ACC112 (cell line): Measurements from ENCODE around the gene PEX5L.

Experiments used
- H2AFZ ChIP-seq: fragments of 200-600 bp; sonication (generic); one replicate; pipeline ENCODE4 v1.6.0; 2017; ENCODE audit warnings: antibody characterized with exemption, low read length; ENCODE audit not compliant: unreplicated experiment
- H3K27ac ChIP-seq: fragments of 200-600 bp; sonication (generic); 2 replicates; pipeline ENCODE4 v1.5.1; 2014; ENCODE audit warnings: low read depth, mild to moderate bottlenecking, antibody characterized with exemption, low read length, moderate library complexity
- H3K27me3 ChIP-seq: fragments of 200-600 bp; sonication (generic); 2 replicates; pipeline ENCODE4 v1.6.1; 2014; ENCODE audit warnings: mild to moderate bottlenecking, antibody characterized with exemption, low read length, moderate library complexity, mixed read lengths; ENCODE audit not compliant: insufficient read depth
- H3K36me3 ChIP-seq: fragments of 200-600 bp; sonication (generic); 2 replicates; pipeline ENCODE4 v1.6.1; 2016; ENCODE audit warnings: mild to moderate bottlenecking, antibody characterized with exemption, low read length, moderate library complexity, mixed read lengths; ENCODE audit not compliant: insufficient read depth
- H3K4me1 ChIP-seq: fragments of 200-600 bp; sonication (generic); one replicate; pipeline ENCODE4 v1.6.1; 2016; ENCODE audit warnings: low read length, mixed read lengths; ENCODE audit not compliant: insufficient read depth, unreplicated experiment, control insufficient read depth
- H3K4me3 ChIP-seq: fragments of 200-600 bp; sonication (generic); 2 replicates; pipeline ENCODE4 v1.5.1; 2014; ENCODE audit warnings: mild to moderate bottlenecking, low read depth, low read length
- H3K79me2 ChIP-seq: fragments of 200-600 bp; sonication (generic); one replicate; pipeline ENCODE4 v1.6.0; 2016; ENCODE audit warnings: low read length; ENCODE audit not compliant: control insufficient read depth, unreplicated experiment, insufficient read depth

Gene PEX5L

GRCh38 chr3:179972881-179973423 is 63.8 kb downstream of the PEX5L start:
- no peak overlapping the region for H3K4me3 ChIP-seq
- peaks cover 17% of the 10 kb centered on the region for H3K27me3 ChIP-seq
- no peak overlapping the region for H2AFZ ChIP-seq
- no peaks in the 10 kb centered on the region for H3K79me2 ChIP-seq
- H3K36me3 ChIP-seq: no peaks in the 10 kb centered on the region
- peaks cover 2% of the 10 kb centered on the region for H3K4me1 ChIP-seq
- no peak overlapping the region for H3K27ac ChIP-seq

- H3K4me1 ChIP-seq: peaks cover 5% of the 10 kb centered on the region
- H3K27ac ChIP-seq: no peak overlapping the region
- peaks cover 18% of the 10 kb centered on the region for H3K27me3 ChIP-seq
- no peak overlapping the region for H3K4me3 ChIP-seq
- H3K79me2 ChIP-seq: no peaks in the 10 kb centered on the region
- H2AFZ ChIP-seq: no peak overlapping the region
- H3K36me3 ChIP-seq: no peaks in the 10 kb centered on the region
These were observed 65.5 kb downstream of the PEX5L start for GRCh38 chr3:179971280-179971679.

- Histone ChIP-seq H3K27me3 (peaks cover 18% of the 10 kb centered on the region; the same call in 1 of the 2 replicates), H3K4me1 (peaks cover 5% of the 10 kb centered on the region)
These were observed 66.0 kb downstream of the PEX5L start for GRCh38 chr3:179970746-179971145.

GRCh38 chr3:179969525-179969924 is 67.2 kb downstream of the PEX5L start:
- Histone ChIP-seq H3K27me3 (peaks cover 28% of the 10 kb centered on the region; the same call in 1 of the 2 replicates), H3K4me3 (no peak overlapping the region), H3K79me2 (no peaks in the 10 kb centered on the region), H3K27ac (0 out of 2 replicates have a peak overlapping the region, but pooled peaks have one; percentile 30), H3K36me3 (no peaks in the 10 kb centered on the region), H2AFZ (no peak overlapping the region), H3K4me1 (peaks cover 5% of the 10 kb centered on the region)

More at GRCh38 chr3:179970746-179971145, 66.0 kb downstream of the PEX5L start:
- no peaks in the 10 kb centered on the region for H3K36me3 ChIP-seq
- H2AFZ ChIP-seq: no peak overlapping the region
- no peaks in the 10 kb centered on the region for H3K79me2 ChIP-seq
- no peak overlapping the region for H3K27ac ChIP-seq
- H3K4me3 ChIP-seq: no peak overlapping the region

- Histone ChIP-seq H2AFZ (peak overlapping the region; percentile 39), H3K79me2 (no peaks in the 10 kb centered on the region), H3K4me1 (peaks cover 5% of the 10 kb centered on the region), H3K27me3 (peaks cover 30% of the 10 kb centered on the region; the same call in 1 of the 2 replicates), H3K27ac (no peak overlapping the region), H3K4me3 (no peak overlapping the region), H3K36me3 (no peaks in the 10 kb centered on the region)
These were observed 69.1 kb downstream of the PEX5L start for GRCh38 chr3:179967622-179968021.

GRCh38 chr3:179964890-179965289 is 71.8 kb downstream of the PEX5L start:
- Histone ChIP-seq H2AFZ (no peak overlapping the region), H3K27me3 (peaks cover 44% of the 10 kb centered on the region), H3K4me1 (peaks cover 5% of the 10 kb centered on the region), H3K4me3 (no peak overlapping the region), H3K27ac (no peak overlapping the region), H3K36me3 (no peaks in the 10 kb centered on the region), H3K79me2 (no peaks in the 10 kb centered on the region)

GRCh38 chr3:179962629-179963387 is 73.9 kb downstream of the PEX5L start:
- no peaks in the 10 kb centered on the region for H3K36me3 ChIP-seq
- H3K27ac ChIP-seq: no peak overlapping the region
- no peaks in the 10 kb centered on the region for H3K79me2 ChIP-seq
- H2AFZ ChIP-seq: no peak overlapping the region
- H3K27me3 ChIP-seq: peaks cover 44% of the 10 kb centered on the region
- H3K4me3 ChIP-seq: no peak overlapping the region
- H3K4me1 ChIP-seq: peaks cover 2% of the 10 kb centered on the region

GRCh38 chr3:179961703-179962078 is 75.0 kb downstream of the PEX5L start:
- Histone ChIP-seq H3K4me1 (no peaks in the 10 kb centered on the region), H3K27me3 (peaks cover 44% of the 10 kb centered on the region), H2AFZ (no peak overlapping the region), H3K4me3 (no peak overlapping the region), H3K79me2 (no peaks in the 10 kb centered on the region), H3K27ac (no peak overlapping the region), H3K36me3 (no peaks in the 10 kb centered on the region)

GRCh38 chr3:179961071-179961702 is 75.5 kb downstream of the PEX5L start:
- no peak overlapping the region for H3K4me3 ChIP-seq
- H3K79me2 ChIP-seq: no peaks in the 10 kb centered on the region
- H2AFZ ChIP-seq: no peak overlapping the region
- no peaks in the 10 kb centered on the region for H3K4me1 ChIP-seq
- no peak overlapping the region for H3K27ac ChIP-seq
- H3K27me3 ChIP-seq: peaks cover 40% of the 10 kb centered on the region
- H3K36me3 ChIP-seq: no peaks in the 10 kb centered on the region

- Histone ChIP-seq H3K36me3 (no peaks in the 10 kb centered on the region), H2AFZ (no peak overlapping the region), H3K27ac (no peak overlapping the region), H3K4me1 (no peaks in the 10 kb centered on the region), H3K79me2 (no peaks in the 10 kb centered on the region), H3K27me3 (peaks cover 24% of the 10 kb centered on the region), H3K4me3 (no peak overlapping the region)
These were observed 78.0 kb downstream of the PEX5L start for GRCh38 chr3:179958759-179959158.
